HFF-Myc (cell line): Measurements from ENCODE around the gene PITX2.

ENCODE experiments used
- DNase-seq: peaks from one replicate; pipeline ENCODE4 v3.0.0-alpha.2; 2011; ENCODE audit warnings: low read depth; ENCODE audit errors: extremely low read depth
- H3K4me3 ChIP-seq: replicated peaks from 2 replicates; pipeline ENCODE4 v1.5.1; 2011; ENCODE audit warnings: low read depth, mild to moderate bottlenecking, control low read depth, low read length
- TF ChIP-seq, protein P1 (sequence below): IDR thresholded peaks from 2 replicates; pipeline ENCODE4 v1.5.1; 2012; ENCODE audit warnings: mild to moderate bottlenecking, low read depth, low read length, control low read depth; ENCODE audit errors: missing control alignments

The PITX2 gene

DNA sequence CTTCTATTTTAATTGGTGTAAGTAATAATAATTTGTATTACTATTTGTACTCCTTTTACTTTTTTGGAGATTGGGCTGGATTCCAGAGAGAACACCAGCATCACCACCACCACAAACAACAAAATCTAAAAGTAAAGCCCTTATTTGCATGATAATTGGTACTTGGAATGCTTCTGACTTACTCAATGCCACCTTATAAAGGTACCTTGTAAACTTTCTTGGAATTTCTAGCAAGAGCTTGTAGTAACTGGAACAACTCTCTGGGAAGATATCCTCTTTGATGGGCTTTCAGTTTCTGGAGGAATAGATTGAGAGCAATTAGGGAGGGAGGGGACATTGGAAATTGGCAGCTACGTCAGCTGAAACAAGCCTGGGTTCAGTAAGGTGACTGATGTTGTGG, 20.2 kb upstream of the PITX2 start:
- DNase-seq, result no peak
- TF ChIP-seq, protein P1, sequence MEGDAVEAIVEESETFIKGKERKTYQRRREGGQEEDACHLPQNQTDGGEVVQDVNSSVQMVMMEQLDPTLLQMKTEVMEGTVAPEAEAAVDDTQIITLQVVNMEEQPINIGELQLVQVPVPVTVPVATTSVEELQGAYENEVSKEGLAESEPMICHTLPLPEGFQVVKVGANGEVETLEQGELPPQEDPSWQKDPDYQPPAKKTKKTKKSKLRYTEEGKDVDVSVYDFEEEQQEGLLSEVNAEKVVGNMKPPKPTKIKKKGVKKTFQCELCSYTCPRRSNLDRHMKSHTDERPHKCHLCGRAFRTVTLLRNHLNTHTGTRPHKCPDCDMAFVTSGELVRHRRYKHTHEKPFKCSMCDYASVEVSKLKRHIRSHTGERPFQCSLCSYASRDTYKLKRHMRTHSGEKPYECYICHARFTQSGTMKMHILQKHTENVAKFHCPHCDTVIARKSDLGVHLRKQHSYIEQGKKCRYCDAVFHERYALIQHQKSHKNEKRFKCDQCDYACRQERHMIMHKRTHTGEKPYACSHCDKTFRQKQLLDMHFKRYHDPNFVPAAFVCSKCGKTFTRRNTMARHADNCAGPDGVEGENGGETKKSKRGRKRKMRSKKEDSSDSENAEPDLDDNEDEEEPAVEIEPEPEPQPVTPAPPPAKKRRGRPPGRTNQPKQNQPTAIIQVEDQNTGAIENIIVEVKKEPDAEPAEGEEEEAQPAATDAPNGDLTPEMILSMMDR, result no peak
- no peak overlapping the region for H3K4me3 ChIP-seq

DNA sequence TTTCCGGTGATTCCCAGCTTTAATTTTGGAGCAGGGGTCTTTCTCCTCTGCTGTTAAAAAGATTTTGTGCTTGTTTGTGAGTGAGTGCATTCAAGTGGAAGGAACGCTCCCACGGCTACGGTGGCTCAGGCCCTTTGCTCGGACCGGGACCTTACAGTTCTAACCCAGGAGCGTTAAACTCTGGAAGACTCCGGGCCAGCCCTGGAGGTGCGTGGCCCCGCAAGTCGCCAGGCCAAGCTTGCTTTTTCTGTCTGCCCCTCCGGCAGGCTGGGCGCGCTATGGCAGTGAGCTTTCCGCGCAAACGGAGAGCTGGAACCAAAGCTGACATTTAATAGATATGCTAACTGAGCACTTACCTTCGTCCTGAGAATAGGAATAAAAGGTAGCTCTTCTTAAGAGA, 18.3 kb upstream of the PITX2 start:
- TF ChIP-seq, protein P1, result no peak
- no peak overlapping the region for H3K4me3 ChIP-seq
- no peak for DNase-seq

DNA sequence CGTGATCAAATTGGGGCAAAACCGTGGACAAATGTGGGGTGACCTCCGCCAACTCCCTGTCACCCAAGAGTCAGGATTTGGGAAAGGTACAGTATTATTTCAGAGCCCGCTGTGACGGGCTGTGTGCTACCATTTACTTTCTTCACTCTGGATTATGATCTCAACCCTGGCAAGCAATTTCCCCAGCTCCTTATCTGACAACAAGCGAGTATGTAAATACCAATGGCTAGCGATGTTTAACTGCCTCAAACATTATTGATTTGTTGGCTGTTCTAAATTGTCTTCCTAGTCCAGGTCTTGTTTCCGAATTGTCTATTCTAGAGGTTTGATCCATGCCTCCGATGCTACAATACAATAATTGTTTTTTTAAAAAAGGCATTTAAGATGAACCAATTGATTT, 17.7 kb upstream of the PITX2 start:
- H3K4me3 ChIP-seq, result no peak overlapping the region
- DNase-seq, result no peak
- TF ChIP-seq, protein P1, result no peak

DNA sequence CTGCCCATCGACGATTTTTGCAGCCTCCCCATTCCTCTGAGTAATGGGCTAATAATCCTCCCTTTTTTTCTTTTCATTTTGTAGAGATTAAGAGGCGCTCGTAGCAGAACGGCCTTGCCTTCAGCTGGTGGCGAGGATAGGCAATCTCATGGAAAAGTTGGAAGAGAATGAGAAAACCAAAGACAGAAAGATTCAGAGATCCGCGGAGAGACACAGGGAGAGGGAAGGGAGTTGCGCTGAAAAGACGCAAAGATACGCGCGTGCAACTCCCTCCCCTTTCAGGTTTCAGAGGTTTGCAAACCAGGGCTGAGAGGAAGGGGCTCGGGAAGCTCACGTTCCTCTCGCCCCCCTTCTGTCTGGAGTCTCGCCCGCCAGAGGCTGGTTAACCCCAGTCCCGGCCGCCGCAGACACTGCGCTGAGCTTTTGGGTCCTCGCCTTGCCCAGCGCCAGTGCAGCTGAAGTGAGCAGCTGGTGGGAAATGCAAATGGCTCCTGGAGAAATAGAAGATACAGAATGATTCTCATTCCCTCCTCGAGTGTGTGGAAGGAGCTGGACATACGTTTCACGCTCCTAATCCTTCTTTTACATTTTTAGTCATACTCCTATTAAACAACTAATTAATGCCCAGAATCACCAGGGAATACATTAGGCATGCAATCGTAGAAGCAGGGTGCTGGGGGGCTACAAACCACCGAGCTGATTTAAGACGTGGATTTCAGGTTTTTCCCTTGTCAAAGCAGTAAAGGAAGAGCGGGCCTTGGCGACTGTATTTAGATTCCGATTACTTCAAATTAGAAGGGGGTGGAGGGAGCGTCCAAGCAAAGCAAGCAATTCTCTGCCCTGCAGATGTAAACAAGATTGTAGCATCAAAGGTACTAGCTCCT, 16.6 kb upstream of the PITX2 start:
- TF ChIP-seq, protein P1, result no peak
- DNase-seq, result no peak
- H3K4me3 ChIP-seq, result no peak overlapping the region

DNA sequence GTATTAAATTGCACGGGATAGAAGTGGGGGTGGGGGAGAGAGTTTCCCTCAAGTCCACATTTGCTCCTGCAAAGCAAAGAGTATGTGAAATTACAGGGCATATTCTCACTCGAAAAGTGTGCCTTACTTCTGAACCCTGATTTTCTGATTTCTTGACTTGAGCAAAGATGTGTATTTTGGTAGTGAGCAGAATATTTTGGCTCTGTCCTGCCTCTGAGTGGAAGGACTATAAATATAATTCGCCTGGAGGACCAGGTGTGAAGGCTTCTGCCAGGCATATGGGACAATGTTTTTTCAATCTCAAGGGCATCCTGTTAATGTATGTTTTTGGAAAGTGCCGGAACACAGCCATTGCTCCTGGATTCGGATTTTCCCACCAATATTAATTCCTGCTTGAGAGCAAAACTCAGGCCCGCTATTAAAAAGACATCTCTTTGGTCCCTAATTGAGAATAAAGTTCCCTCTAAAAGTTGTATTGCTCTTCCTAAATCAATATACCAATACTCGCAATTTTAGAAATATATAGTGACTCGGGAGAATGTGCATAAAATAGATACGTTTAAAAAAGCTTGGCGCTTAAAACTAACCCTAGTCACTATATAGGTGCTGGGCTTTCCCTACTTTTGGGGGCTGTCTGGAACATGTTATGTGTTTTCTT, 15.3 kb upstream of the PITX2 start:
- no peak for DNase-seq
- TF ChIP-seq, protein P1, result no peak
- H3K4me3 ChIP-seq, result no peak overlapping the region

DNA sequence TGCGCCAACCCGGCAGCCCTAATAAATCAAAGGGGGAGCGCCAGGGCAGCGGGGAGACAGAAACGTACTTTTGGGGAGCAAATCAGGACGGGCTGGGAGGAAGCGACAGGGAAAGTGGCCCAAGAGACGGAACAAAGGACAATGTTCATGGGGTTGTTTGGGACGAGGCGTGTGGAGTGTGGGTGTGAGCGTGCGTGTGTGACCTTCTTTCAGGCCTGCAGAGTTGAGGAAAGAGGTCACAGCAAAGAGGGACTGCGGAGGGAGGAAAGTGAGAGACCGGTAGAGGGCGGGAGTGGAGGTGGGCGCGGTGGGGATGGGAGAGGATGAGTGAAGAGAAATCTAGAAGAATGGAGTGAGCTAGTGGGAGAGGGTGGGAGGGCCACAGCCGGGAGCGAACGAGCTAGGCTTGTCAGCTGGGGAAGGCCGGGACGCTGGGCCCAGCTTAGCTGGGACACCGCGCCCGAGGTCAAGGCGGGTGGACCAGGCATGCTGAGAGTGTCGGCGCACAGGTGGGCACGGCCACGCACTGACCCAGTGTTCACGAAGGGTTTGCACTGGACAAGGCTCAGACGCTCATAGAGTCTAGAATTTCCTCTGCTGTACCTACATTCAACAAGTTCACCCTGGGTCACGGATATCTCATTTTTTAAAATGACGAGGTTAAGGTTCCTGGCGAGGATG, 14.7 kb upstream of the PITX2 start:
- DNase-seq, result no peak

More for the DNA sequence above, 14.7 kb upstream of the PITX2 start:
- H3K4me3 ChIP-seq, result peak overlapping the region; percentile 59
- TF ChIP-seq, protein P1, result peak; percentile 17
